DND-41 (cell line): Measurements from ENCODE around the gene SCAMP5.

ENCODE experiments used
- ATAC-seq: fragments of 200-7000 bp; cut with Tn5 transposase; 3 replicates; pipeline ENCODE4 v1.9.1; 2021; ENCODE audit warnings: low read depth; ENCODE audit not compliant: insufficient read depth
- DNase-seq: peaks from one replicate; pipeline ENCODE4 v3.0.0-alpha.2; 2020
- H2AFZ ChIP-seq: 2 replicates; pipeline ENCODE4 v1.6.0; 2012; ENCODE audit warnings: low read depth, low read length
- H3K27ac ChIP-seq: 2 replicates; pipeline ENCODE4 v1.5.1; 2012; ENCODE audit warnings: low read length, inconsistent platforms
- H3K27me3 ChIP-seq: fragments of 200-600 bp; sonication (generic); 2 replicates; pipeline ENCODE4 v1.6.0; 2012; ENCODE audit warnings: low read length, mild to moderate bottlenecking, inconsistent platforms; ENCODE audit not compliant: insufficient read depth, poor library complexity
- H3K36me3 ChIP-seq: 2 replicates; pipeline ENCODE4 v1.5.1; 2012; ENCODE audit warnings: low read length, inconsistent platforms; ENCODE audit not compliant: insufficient read depth
- H3K4me1 ChIP-seq: 2 replicates; pipeline ENCODE4 v1.5.1; 2012; ENCODE audit warnings: mild to moderate bottlenecking, low read length; ENCODE audit not compliant: insufficient read depth
- H3K4me2 ChIP-seq: 2 replicates; pipeline ENCODE4 v1.6.0; 2012; ENCODE audit warnings: mild to moderate bottlenecking, moderate library complexity, low read length, inconsistent platforms; ENCODE audit not compliant: insufficient read depth
- H3K4me3 ChIP-seq, 2 experiments: fragments of 200-600 bp in 1 of 2; shearing (Covaris generic) in 1 of 2; 2 replicates each; pipeline ENCODE4 v1.5.1; 2012 to 2016; ENCODE audit warnings: inconsistent platforms in 2 of 2, low read length in 2 of 2, mild to moderate bottlenecking in 2 of 2, low read depth in 1 of 2, moderate library complexity in 1 of 2
- H3K79me2 ChIP-seq: 2 replicates; pipeline ENCODE4 v1.6.0; 2012; ENCODE audit warnings: low read length, inconsistent platforms; ENCODE audit not compliant: insufficient read depth
- H3K9ac ChIP-seq: 2 replicates; pipeline ENCODE4 v1.6.0; 2012; ENCODE audit warnings: low read depth, mild to moderate bottlenecking, inconsistent platforms, low read length, moderate library complexity
- H3K9me3 ChIP-seq: 2 replicates; pipeline ENCODE4 v1.5.1; 2012; ENCODE audit warnings: low read length, moderate library complexity, mild to moderate bottlenecking, inconsistent platforms; ENCODE audit not compliant: insufficient read depth, severe bottlenecking
- H4K20me1 ChIP-seq: 2 replicates; pipeline ENCODE4 v1.6.0; 2012; ENCODE audit warnings: low read length; ENCODE audit not compliant: insufficient read depth
- CTCF ChIP-seq: IDR thresholded peaks from 2 replicates; pipeline ENCODE4 v1.5.1; 2012; ENCODE audit warnings: borderline replicate concordance, low read length, moderate library complexity, mild to moderate bottlenecking; ENCODE audit not compliant: poor library complexity, severe bottlenecking; ENCODE audit errors: extremely low read depth
- EZH2 ChIP-seq: IDR thresholded peaks from 3 replicates; pipeline ENCODE4 v1.6.1; 2012; ENCODE audit warnings: borderline replicate concordance, low read depth, mild to moderate bottlenecking, moderate library complexity, low read length, inconsistent platforms; ENCODE audit not compliant: severe bottlenecking

The SCAMP5 gene

DNA sequence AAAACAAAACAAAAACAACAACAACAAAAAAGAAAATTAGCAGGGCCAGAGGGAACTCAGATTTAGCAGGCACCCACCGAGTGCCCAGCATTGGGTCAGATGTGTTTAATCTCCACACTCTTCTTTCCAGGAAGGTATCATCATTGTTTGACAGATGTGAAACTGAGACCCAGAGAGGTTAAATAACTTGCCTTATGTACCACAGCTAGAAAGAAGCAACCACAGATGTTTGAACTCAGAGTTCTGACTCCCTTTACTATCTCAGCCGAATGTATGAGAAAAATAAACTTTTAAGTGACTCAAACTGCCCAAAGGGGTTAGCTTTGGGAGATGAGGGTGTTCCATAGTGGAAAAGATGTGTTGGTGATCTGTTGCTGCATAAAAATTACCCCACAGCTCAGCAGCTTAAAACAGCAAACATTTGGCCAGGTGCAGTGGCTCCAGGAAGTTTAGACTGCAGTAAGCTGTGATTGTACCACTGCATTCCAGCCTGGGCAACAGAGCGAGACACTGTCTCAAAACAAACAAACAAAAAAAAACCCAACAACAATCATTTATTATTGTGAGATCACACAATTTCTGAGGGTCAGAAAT lies 34.3 kb upstream of the SCAMP5 start:
- Histone ChIP-seq H4K20me1 (no peaks in the 10 kb centered on the region), H3K4me3 (no peak overlapping the region), H3K27me3 (no peaks in the 10 kb centered on the region), H3K36me3 (no peaks in the 10 kb centered on the region), H3K4me1 (no peaks in the 10 kb centered on the region), H3K27ac (no peak overlapping the region), H3K9ac (no peak overlapping the region), H3K9me3 (no peaks in the 10 kb centered on the region), H3K4me2 (no peak overlapping the region), H3K79me2 (no peaks in the 10 kb centered on the region), H2AFZ (no peak overlapping the region)
- no peak for TF ChIP-seq EZH2
- no peak for TF ChIP-seq CTCF
- ATAC-seq (no peak), DNase-seq (no peak)

- Histone ChIP-seq H3K36me3 (no peaks in the 10 kb centered on the region), H3K9me3 (no peaks in the 10 kb centered on the region), H3K27ac (no peak overlapping the region), H3K4me2 (no peak overlapping the region), H3K27me3 (no peaks in the 10 kb centered on the region), H4K20me1 (no peaks in the 10 kb centered on the region), H3K9ac (no peak overlapping the region), H3K4me3 (no peak overlapping the region), H3K4me1 (no peaks in the 10 kb centered on the region), H2AFZ (no peak overlapping the region), H3K79me2 (no peaks in the 10 kb centered on the region)
- TF ChIP-seq CTCF = no peak
- no peak for TF ChIP-seq EZH2
- no peak for ATAC-seq
- DNase-seq = no peak
Observed at GRCh38 chr15:74961616-74962015, 33.7 kb upstream of the SCAMP5 start.

- no peak for TF ChIP-seq EZH2
- no peak for TF ChIP-seq CTCF
- H3K4me2 ChIP-seq = no peak overlapping the region
- H3K4me1 ChIP-seq = no peaks in the 10 kb centered on the region
- no peak overlapping the region for H3K27ac ChIP-seq
- no peak overlapping the region for H2AFZ ChIP-seq
- no peak for ATAC-seq
- H3K27me3 ChIP-seq = no peaks in the 10 kb centered on the region
- no peak overlapping the region for H3K9ac ChIP-seq
- H3K36me3 ChIP-seq = no peaks in the 10 kb centered on the region
- H3K79me2 ChIP-seq = no peaks in the 10 kb centered on the region
- H3K9me3 ChIP-seq = no peaks in the 10 kb centered on the region
- no peaks in the 10 kb centered on the region for H4K20me1 ChIP-seq
- no peak overlapping the region for H3K4me3 ChIP-seq
- DNase-seq = no peak
Observed at GRCh38 chr15:74962219-74962618, 33.1 kb upstream of the SCAMP5 start.

- no peak for DNase-seq
- no peaks in the 10 kb centered on the region for H3K36me3 ChIP-seq
- no peak overlapping the region for H2AFZ ChIP-seq
- H3K79me2 ChIP-seq = no peaks in the 10 kb centered on the region
- H3K4me1 ChIP-seq = no peaks in the 10 kb centered on the region
- H3K4me3 ChIP-seq = no peak overlapping the region
- H3K4me2 ChIP-seq = no peak overlapping the region
- H4K20me1 ChIP-seq = no peaks in the 10 kb centered on the region
- H3K27me3 ChIP-seq = no peaks in the 10 kb centered on the region
- H3K9me3 ChIP-seq = no peaks in the 10 kb centered on the region
- no peak for ATAC-seq
- TF ChIP-seq CTCF (no peak), EZH2 (no peak)
- no peak overlapping the region for H3K27ac ChIP-seq
- no peak overlapping the region for H3K9ac ChIP-seq
Observed at GRCh38 chr15:74962671-74963070, 32.7 kb upstream of the SCAMP5 start.
